HG03378 (cell line): ENCODE measurements around the gene DYNC1I1.

Source experiments
- ATAC-seq: cut with Tn5 transposase; IDR thresholded peaks from one replicate; pipeline ENCODE4 v1.9.1; 2021; ENCODE audit warnings: mild to moderate bottlenecking, moderate library complexity; ENCODE audit not compliant: unreplicated experiment

Gene DYNC1I1

DNA sequence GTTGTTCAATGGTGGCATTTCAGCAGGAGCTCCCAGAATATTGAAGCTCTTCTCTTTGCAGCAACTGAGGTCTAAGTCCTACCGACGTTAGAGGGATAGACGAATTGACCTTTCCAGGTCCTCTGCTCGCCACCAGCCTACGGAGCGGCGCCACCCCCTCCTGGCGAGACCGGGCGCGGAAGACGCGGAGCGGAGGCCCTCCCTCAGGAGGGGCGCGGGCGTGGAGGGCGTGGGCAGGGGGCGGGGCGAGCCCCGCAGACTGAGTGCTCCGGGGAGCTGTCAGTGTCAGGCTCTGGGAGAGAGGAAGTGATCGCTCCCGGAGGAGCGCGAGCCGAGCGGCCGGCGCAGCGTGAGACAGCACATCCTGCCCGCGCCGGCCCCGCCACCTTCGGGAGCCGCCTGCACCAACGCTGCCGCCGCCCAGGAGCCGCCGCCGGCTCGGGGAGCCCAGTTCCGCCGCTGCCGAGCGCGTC lies at the start of gene DYNC1I1:
Gene DYNC1I1, plus strand, starts transcription at position 257 of the 473 bp plus-strand sequence. CDS start 32,176 bp downstream, outside the sequence.
- peak; percentile 73 for ATAC-seq

DNA sequence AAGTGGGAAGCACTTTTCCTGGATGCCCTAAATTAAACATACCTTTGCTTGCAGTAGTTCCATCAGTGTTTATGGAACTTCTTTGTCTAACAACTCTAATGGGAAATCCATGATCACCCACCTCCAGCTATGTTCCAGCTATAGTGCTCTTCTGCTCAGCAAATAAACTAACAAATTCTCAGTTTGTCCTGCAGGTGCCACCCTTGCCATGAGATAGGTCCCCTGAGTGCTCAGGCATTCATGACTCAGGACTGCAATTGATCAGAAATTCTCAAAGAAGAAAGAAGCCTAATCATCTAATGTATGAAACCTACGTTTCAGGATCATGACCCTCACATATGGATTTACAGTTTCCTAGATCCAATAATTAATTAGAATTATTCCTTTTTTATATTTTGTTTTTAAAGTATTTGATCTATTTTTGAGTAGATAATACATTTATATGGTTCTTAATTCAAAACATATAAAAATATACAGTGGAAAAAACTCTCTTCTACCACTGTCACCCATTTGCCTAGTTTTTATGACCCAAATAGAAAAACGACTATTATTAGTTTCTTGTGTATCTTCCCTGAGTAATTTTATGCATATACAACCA lies 48.7 kb upstream of the DYNC1I1 start:
- ATAC-seq, result peak; percentile 64

DNA sequence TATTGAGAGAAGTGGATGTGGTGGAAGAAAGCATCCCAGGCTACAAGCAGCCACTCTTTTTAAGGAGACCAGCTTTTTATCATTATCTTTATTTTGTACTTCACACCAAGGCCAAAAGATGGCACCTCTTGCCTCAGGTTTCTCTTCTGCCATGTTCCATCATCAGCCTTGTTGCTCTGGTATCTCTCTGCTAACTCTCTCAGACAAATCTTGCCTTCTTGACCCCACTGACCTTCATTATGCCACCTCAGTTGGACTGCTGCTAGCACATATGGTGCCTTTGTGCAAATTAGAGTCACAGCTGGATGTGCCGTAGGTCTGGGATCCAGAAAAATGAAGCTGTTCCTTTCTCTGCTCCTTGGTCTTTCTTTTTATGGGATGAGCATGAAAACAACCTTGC lies 47.1 kb upstream of the DYNC1I1 start:
- no peak for ATAC-seq

DNA sequence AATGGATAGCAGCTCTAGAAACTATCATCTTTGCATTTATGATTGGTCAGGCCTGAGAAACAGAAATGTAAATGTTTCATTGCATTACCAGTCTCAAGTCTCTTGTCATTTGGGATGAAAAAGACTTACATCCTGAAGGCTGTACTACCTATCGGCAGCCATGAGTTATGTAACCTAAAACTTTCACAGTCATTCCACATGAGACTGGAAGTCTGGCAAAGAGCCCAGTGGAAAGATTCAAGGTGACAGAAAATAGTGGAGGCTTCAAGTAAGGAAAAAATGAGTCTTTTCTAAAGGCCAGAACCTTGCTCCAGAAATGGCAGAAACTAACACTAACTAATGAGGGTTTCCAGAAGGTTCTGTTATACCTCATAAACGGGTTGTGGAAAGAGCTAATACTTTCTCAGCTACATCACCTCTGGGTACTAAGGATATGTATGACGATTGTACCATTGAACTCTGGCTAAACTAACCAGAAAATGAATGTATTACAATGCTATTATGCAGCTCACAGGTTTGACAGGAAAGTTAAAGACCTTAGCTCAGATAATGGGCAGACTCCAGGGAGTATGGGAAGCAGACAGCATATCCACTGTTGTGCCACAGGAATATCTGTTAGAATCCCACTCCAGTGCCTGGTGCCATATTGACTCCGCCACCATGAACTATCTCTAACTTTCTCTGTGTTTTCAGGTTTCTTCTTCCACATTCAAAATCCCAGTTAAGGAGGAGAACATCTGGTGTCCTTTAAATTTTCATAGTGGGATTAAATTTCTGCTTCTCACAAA lies 41.7 kb upstream of the DYNC1I1 start:
- ATAC-seq, result no peak

DNA sequence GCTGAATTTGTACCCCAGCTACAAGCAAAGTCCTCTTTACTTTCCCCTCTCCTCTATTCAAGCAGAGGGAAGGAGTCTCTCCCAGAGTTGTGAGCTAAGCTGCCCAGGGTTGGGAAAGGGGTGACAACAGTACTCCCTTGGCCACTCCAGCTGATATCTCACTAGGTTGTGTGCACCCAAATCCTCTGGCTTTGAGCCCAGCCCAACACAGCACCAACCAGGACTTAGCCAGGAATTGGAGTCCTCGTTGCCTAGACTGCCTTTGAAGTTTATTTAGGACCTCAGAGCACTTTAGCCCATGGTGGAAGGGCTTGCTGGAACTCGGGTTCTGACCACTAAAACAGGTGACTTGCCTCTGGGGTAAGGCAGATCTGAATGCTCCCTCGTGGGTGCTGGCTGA lies 35.7 kb upstream of the DYNC1I1 start:
- ATAC-seq, result no peak

DNA sequence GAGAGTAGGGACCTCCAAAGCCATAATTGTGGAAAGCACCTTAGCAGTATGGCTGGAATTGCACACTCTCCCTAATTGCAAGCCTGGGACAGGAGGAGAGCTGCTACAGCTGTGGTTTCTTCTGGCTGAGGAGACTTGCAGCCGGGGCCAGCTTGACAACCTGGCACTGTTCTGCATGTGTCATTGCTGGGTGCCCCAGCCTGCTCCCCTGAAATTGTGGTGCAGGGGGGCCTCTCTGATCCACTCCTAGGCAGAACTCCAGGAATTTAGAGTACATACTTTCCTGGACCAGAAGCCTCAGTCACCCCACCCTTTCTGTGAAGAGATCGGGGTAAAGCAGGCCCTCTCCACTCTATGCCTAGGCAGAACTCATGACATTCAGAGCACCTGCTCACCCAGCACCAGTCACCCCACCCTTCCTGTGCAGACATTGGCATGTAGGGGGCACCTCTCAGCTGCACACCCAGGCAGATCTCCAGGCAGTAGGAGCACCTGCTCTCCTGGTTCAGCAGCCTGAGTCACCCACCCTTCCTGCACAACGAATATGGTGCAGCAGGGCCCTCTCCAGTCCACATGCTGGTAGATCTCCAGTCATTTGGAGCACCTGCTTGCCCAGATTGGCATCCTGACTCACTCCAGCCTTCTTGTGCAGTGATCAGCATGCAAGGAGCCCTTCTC lies 34.4 kb upstream of the DYNC1I1 start:
- ATAC-seq, result no peak

DNA sequence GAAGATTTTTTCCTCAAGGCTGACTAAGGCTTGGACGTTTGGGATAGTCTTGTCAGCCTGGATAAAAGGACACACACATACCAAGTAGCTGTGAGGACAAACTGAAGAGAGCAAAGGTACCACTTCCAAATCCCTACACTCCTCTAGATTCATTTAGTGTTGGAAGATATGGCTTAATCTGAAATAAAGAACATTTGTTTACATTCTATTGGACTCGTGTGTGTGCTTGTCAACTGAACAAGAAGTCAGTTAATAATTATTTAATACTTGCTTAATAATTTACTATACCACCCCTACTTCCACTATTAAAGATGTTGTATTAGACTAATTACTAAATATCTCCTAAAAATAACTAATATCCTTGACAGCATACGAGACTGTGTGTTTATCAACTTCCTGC lies 23.3 kb upstream of the DYNC1I1 start:
- no peak for ATAC-seq

DNA sequence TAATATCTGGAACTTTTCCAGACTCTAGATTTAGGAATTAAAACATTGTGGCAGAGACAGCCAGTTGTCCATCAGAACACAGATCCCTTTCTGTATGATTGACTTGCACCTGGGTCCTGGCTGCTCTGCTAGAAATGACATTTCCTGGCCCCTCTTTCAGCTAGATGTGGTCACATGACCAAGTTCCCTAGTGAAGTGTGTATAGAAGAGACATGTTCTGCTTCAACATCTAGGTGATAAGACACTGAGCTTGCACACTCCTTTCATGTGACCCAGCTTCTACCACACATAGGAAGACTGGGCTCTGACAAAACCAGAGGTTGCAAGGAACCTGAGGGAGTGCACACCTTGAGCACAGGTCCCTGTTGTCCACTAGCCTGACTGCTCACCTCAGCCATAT lies 22.8 kb upstream of the DYNC1I1 start:
- ATAC-seq, result no peak

DNA sequence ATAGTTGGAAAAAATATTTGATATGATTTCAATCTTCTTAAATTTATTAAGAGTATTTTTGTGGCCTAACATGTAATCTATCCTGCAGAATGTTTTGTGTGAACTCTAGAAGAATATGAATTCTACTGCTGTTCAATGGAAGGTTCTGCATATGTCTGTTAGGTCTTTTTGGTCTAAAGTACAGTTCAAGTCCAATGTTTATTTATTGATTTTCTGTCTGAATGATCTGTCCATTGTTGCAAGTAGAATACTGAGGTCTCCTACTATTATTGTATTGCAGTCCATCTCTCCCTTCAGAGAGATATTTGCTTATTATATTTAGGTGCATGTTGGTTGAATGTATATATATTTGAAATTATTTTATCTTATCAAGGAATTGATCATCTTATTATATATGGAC lies 18.9 kb upstream of the DYNC1I1 start:
- no peak for ATAC-seq

DNA sequence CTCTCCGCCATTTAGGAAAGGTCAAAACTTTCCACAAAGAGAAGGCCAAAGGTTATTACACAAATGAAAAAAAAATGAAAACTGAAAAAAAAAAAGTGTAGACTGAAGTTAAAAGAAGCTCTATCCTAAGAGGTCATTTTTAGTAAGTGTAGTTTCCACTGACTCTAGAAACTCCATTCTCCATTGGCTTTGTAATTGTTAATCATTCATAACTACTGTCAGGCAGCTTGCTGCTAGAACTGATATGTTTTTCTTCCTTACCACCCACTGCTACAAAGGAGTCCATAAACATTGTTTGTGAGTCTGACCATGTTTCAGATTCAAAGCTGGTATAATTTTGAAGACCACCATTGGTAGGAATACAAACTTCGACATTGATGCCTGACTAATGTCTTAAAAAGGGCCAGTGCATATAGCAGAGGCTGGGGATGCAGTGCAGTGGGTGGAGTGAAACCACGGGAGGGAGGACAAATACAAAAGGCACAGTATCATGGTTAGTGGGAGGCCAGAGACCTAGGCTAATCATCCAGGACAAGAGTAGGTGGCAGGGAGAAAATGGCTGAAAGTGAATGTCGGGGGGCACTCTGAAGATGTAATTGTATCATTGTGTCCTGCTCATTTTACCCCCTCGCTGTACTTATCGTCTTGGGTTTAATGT lies 16.9 kb upstream of the DYNC1I1 start:
- ATAC-seq, result no peak

DNA sequence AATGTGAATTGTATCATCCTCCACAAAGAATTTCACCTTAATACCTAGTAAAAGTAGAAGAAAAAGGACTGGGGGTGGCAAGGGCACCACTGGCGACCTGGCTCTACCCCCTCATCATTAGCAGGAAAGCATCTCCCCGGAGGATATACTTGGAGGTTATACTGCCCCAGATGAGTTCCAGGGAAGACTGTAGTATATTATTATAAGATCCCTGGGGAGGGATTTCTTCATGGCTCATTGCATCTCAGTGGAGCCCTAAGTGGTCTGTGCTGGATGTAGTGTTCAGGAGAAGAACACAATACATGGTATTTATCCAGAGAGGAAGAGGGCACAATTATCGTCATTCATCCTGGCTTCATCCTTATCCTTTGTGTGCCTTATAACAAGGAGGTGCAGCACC lies 14.2 kb upstream of the DYNC1I1 start:
- ATAC-seq, result no peak

DNA sequence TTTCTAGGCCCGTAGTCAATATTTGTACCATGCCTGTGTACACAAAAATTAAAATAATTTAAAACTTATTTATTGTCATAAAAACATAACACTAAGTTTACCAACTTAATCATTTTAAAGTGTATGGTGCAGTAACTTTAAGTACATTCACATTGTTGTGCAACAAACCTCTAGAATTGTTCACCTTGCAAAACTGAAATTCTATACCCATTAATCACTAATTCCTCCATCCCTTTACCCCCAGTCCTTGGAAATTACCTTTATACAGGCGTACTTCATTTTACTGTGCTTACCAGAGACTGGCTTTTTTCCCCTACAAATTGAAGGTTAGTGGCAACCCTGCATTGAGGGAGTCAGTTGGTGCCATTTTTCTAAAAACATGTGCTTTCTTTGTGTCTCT lies 6.3 kb upstream of the DYNC1I1 start:
- no peak for ATAC-seq

DNA sequence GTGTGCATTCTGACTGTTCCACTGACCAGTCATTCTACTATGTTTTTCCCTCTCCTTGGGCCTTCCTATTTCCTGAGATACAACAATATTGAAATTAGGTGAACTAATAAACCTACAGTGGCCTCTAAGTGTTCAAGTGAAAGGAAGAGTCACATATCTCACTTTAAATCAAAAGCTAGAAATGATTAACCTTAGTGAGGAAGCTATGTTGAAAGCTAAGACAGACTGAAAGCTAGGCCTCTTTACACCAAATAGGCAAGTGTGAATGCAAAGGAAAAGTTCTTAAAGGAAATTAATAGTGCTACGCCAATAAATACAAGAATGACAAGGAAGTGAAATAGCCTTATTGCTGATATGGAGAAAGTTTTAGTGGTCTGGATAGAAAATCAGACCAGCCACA lies 5.7 kb upstream of the DYNC1I1 start:
- peak; percentile 78 for ATAC-seq

DNA sequence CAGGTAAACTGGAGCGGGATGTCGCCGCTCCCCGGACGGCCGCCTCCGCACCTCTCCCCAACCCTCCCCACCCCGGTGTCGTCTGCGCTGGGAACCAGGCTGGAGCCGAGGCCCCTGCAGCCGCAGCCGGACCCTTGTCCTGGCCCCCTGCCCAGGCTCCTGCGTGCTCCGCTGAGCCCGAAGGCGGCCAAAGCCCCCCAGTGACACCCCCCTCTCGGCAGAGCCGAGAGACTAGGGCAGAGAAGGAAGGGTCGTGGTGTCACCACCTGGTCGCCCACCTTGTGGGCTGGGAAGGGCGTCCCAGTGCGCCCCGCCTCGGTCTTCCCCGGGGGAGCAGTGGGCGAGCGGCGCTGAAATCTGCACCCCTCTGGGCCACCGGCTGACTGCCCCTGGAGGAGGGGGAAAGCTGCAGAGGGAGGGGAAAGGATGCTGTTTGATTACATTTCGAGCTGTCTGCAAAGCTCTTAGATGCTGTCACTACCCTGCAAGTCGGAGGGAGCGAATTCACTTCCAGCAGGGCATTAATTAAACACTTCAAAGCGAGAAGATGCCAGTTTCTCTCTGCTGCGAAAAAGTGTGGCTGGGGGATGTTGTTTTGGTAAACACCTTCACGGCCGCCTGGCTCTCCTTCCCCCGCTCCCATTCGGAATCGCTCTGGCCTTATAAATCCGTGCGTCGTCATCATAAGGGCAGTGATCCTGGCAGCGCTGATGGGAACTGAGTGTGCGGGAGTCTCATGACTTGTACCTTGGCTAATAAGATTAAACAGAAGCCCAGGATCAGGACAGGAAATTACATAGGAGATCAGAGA lies 622 bp downstream of the DYNC1I1 start:
- no peak for ATAC-seq

DNA sequence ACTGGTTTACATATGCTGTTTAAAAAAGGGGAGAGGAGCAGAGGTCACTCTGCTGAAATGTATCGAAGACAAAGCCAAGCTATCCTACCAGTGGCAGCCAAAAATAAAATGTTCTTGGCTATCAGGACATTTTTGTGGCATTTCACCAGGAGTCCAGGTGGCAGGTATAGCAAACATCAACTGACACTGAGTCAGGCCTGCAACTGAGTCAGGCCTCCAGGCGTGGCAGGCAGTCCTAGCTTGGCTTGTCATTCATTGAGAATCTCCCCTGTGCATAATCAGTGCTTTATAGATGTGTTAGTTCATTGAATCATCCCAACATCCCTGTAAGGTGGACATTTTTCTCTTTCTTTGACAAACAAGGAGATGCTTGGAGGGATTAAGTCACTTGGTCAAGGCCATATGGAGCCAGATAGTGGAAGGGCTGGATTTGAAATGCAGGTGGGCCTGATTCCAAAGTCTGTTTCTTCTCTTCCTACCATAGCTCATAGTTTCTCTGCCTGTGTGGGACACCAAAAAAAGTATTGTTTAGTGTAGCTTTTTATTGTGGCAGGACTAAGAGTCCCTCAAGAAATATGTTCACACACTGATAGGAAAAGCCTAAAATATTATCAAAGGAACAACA lies 4.3 kb downstream of the DYNC1I1 start:
- no peak for ATAC-seq

DNA sequence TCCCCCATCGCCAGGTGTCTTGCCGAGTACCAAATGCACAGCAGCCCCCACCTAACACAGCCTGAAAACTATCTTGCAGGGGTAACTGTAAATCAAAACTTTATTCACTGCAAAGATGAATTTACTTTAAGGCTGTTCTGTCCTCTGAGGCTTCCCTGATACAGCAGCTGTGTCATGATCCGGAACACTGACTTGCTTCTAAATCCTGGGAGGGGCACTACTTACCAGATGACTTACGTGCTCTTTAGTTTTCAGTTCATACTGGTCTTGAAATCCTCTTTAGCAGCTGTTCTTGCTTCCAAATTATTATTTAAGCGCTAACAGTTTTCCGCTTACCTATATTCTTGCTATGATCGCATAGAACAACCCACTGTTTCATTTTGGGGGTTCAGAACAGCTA lies 4.9 kb downstream of the DYNC1I1 start:
- ATAC-seq, result no peak

DNA sequence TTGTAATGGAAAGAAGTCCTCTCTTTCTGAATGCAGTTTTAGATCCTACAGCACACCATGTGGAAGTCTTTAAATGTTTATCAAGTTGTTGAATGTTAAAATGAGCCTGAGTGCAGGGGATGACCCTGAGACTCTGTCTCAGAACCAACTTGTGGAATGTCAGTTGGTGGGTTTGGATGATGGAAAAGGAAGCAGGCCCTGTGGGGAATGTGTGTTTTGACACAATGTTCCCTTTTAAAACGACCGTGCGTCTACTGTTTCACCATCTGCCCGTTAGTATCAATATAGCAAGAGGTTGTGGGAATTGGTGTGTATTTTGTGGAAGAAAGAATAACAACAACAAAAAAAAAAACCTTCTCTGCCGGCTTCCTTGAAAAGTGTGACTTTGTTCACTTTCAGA lies 8.3 kb downstream of the DYNC1I1 start:
- ATAC-seq, result no peak

DNA sequence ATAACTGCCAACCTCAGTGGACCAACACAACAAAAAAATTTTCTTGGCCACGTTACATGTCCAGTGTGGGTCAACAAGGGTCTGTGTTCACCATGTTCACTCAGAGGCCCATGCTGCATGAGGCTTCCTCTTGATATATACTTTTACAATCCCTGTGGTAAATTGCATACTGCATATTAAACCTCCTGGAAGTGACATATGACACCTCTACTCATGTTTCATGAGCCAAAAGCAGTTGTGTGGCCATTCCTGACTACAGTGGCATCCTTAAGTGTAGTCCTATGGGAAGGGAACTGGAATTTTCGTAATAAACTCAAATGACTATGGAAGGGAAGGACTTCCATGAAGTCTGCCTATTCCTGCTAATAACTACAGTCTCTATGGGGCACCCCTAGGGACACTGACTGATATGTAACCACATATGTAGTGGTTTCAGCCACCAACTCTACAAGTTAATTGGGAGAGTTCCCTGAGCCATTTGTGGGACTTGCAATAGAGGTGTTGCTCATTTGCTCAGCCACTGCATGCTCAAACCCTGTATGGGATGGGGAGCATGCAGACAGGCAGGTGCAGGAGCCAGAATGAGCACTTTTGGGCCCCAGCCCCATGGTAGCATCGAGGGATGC lies 9.7 kb downstream of the DYNC1I1 start:
- ATAC-seq, result no peak

DNA sequence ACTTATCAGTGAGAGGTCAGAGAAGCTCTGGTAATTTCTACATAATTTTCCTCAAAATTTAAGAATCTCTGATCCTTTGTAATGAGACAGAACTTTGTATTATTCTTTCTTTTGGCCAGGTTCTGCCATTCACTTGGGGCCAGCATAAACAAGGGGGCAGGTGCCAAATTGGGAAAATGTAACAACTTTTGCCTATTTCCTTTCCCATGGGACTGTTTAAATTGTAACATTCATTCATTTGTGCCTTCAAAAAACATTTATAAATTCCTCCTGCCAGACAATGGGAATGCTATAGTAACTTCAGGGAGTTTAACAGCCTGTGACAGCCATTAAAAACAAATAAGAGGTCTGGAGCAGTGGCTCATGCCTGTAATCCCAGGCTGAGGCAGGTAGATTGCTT lies 12.4 kb downstream of the DYNC1I1 start:
- ATAC-seq, result no peak

DNA sequence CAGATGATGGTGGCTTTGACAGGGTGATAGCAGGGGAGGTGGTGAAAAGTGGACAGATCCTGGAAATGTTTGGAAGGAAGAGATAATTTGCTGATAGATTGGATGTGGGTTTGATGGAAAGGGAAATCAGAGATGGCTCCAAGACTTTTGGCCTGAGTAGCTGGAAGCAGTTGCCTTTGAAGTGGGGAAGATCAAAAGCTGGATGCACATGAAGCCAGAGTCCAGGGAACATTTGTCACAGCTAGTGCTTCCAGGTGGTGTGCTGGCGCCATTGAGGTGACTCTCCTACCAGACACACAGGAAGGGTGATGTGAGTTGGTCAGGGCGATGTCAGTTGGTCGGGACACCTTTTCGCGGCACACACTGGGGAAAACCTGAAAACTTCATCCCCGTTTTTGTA lies 15.9 kb downstream of the DYNC1I1 start:
- no peak for ATAC-seq
